Spleen (tissue), 7 donors: ENCODE data around the gene DAB1.

Experiments
- POLR2AphosphoS5 ChIP-seq, 3 donors: sonication (generic); formaldehyde crosslinking; IDR thresholded peaks; one replicate each; pipeline ENCODE4 v1.5.1; 2017; ENCODE audit warnings: antibody characterized with exemption in 3 of 3
- TF ChIP-seq, protein P1 (sequence below), 11 experiments: fragments of 200-600 bp in 7 of 11; fragments of 450-650 bp in 4 of 11; sonication (generic) in 4 of 11; IDR thresholded peaks in 8 of 11; conservative IDR thresholded peaks in 3 of 11; 1 replicate in 7 of 11; 2 replicates in 4 of 11; pipeline versions ENCODE4 v1.4.0 to v1.8.0; 2016 to 2021; ENCODE audit warnings: antibody characterized with exemption in 11 of 11, inconsistent platforms in 4 of 11, mild to moderate bottlenecking in 1 of 11
- donor health status: DM: no; HTN: no; CAD: no; lungs with moderate emphysema.
- donor health status: DM: no; HTN: no; CAD: no.
- donor health status: DM: no; HTN: no; CAD: no.

DNA sequence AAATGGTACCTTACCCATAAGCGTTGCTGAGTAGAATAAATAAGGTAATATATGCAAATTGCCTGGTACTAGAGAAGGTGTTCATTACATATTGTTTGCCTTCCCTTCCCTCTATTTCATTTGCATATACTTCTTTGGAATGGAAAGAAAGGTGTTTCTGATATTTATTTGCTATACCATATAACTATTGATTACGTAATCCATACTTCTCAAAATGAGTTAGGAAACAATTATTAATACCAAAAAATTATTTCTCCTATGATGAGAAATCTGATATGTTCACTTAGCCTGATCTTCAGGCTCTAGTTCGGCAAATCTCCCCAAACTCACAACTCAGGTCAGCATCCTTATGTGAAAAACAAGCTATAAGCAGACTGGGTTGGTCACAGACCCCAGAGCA lies 119.3 kb downstream of the DAB1 start:
- TF ChIP-seq, protein P1, sequence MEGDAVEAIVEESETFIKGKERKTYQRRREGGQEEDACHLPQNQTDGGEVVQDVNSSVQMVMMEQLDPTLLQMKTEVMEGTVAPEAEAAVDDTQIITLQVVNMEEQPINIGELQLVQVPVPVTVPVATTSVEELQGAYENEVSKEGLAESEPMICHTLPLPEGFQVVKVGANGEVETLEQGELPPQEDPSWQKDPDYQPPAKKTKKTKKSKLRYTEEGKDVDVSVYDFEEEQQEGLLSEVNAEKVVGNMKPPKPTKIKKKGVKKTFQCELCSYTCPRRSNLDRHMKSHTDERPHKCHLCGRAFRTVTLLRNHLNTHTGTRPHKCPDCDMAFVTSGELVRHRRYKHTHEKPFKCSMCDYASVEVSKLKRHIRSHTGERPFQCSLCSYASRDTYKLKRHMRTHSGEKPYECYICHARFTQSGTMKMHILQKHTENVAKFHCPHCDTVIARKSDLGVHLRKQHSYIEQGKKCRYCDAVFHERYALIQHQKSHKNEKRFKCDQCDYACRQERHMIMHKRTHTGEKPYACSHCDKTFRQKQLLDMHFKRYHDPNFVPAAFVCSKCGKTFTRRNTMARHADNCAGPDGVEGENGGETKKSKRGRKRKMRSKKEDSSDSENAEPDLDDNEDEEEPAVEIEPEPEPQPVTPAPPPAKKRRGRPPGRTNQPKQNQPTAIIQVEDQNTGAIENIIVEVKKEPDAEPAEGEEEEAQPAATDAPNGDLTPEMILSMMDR (IDR thresholded peaks at IDR 0.05 in 8 of 11, conservative IDR thresholded peaks at IDR 0.05 in 3 of 11): no peak
- no peak for TF ChIP-seq POLR2AphosphoS5 (IDR thresholded peaks at IDR 0.05)
